Right lobe of liver (tissue), 4 donors: ENCODE results near the gene MED27.

ENCODE experiments used
- POLR2A ChIP-seq: fragments of 450-650 bp; IDR thresholded peaks from one replicate; pipeline ENCODE4 v1.6.1; 2017; ENCODE audit warnings: antibody characterized with exemption, mild to moderate bottlenecking
- TF ChIP-seq, protein P1 (sequence below), 4 donors: fragments of 200-600 bp in 3 of 4; fragments of 450-650 bp in 1 of 4; IDR thresholded peaks; one replicate each; pipeline versions ENCODE4 v1.5.1 to v1.8.0; 2016 to 2022; ENCODE audit warnings: antibody characterized with exemption in 4 of 4, mild to moderate bottlenecking in 2 of 4
- donor health status: DM: no; HTN: no; CAD: no.
- donor health status: DM: no; HTN: no; CAD: no.
- donor health status: DM: no; HTN: yes; CAD: no.

DNA sequence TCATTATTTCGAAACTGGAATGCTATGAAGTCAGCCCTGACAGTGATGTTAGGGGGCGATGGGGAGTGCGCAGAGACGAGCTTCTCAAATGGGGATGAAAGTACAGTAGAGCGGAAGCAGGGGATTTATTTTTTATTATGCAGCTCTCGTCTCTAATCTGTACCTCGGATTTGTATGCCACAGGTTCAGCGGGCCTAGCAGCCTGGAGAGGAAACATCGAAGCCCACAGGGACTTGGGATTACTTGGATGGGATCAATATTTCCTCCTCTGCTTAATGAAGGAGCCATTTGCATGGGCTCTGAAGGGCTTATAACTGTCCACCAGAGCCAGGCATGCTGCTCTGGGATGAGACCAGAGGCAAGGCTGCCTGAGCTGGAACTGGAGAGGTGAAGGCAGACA is 206.3 kb downstream of the MED27 start:
- no peak for TF ChIP-seq POLR2A
- TF ChIP-seq, protein P1, sequence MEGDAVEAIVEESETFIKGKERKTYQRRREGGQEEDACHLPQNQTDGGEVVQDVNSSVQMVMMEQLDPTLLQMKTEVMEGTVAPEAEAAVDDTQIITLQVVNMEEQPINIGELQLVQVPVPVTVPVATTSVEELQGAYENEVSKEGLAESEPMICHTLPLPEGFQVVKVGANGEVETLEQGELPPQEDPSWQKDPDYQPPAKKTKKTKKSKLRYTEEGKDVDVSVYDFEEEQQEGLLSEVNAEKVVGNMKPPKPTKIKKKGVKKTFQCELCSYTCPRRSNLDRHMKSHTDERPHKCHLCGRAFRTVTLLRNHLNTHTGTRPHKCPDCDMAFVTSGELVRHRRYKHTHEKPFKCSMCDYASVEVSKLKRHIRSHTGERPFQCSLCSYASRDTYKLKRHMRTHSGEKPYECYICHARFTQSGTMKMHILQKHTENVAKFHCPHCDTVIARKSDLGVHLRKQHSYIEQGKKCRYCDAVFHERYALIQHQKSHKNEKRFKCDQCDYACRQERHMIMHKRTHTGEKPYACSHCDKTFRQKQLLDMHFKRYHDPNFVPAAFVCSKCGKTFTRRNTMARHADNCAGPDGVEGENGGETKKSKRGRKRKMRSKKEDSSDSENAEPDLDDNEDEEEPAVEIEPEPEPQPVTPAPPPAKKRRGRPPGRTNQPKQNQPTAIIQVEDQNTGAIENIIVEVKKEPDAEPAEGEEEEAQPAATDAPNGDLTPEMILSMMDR (IDR thresholded peaks at IDR 0.05) = no peak
